Uterus (tissue), 4 donors: ENCODE results near the gene COMMD10. TPM values are rescaled to one million over a fixed set of nuclear protein-coding genes. Genes with fewer than 3 reads are reported as not detected.

Experiments
- DNase-seq, 2 donors: peaks; one replicate each; pipeline ENCODE4 v3.0.0-alpha.2; 2019 to 2020
- H3K27ac ChIP-seq, 2 donors: fragments of 200-600 bp; sonication (generic); 1 replicate in 1 of 2; 2 replicates in 1 of 2; pipeline ENCODE4 v1.5.1; 2016 to 2018
- H3K27me3 ChIP-seq, 2 donors: fragments of 200-600 bp; sonication (generic); one replicate each; pipeline ENCODE4 v1.5.1; 2018 to 2019; ENCODE audit warnings: control low read depth in 1 of 2
- H3K36me3 ChIP-seq, 2 donors: fragments of 200-600 bp; sonication (generic); one replicate each; pipeline ENCODE4 v1.5.1; 2019; ENCODE audit warnings: control low read depth in 1 of 2
- H3K4me1 ChIP-seq, 2 donors: fragments of 200-600 bp; sonication (generic); one replicate each; pipeline ENCODE4 v1.5.1; 2018 to 2019; ENCODE audit warnings: control low read depth in 1 of 2
- H3K4me3 ChIP-seq, 2 donors: fragments of 200-600 bp; sonication (generic); 1 replicate in 1 of 2; 2 replicates in 1 of 2; pipeline ENCODE4 v1.5.1; 2018 to 2019; ENCODE audit warnings: mild to moderate bottlenecking in 1 of 2
- H3K9me3 ChIP-seq, 2 donors: fragments of 200-600 bp; sonication (generic); one replicate each; pipeline ENCODE4 v1.5.1; 2019; ENCODE audit warnings: control low read depth in 1 of 2
- POLR2A ChIP-seq, 2 donors: fragments of 450-650 bp; IDR thresholded peaks; one replicate each; pipeline ENCODE4 v1.6.1; 2016; ENCODE audit warnings: antibody characterized with exemption in 2 of 2, mild to moderate bottlenecking in 1 of 2, moderate library complexity in 1 of 2
- intact Hi-C: fragments of 100-400 bp; cut with DNase I; formaldehyde crosslinking; loops from one replicate; pipeline ENCODE4 v1.15.1; 2023; ENCODE audit warnings: low total_unique reads
- total RNA-seq, 4 donors: library from RNA; depleted of rRNA in 3 of 4; stranded (reverse); fragments of >200 nt in 3 of 4; gene quantifications; one replicate each; pipeline versions ENCODE4 v1.1.0 to v1.2.4, GENCODE V29; 2014 to 2023
- TF ChIP-seq, protein P1 (sequence below), 4 experiments: fragments of 200-600 bp in 2 of 4; fragments of 450-650 bp in 2 of 4; sonication (generic) in 2 of 4; IDR thresholded peaks; one replicate each; pipeline ENCODE4 v1.5.1; 2016 to 2019; ENCODE audit warnings: antibody characterized with exemption in 4 of 4, mild to moderate bottlenecking in 2 of 4, moderate library complexity in 1 of 4
- donor health status: DM: yes; HTN: yes; CAD: no.

The COMMD10 gene
- total RNA-seq, 4 donors from 2014 or later: 37.3 to 82.6 (median 67.3) TPM

GRCh38 chr5:116229131-116229689, 144.4 kb downstream of the COMMD10 start:
- Histone ChIP-seq H3K4me3 (no peak overlapping the region), H3K4me1 (no peaks in the 10 kb centered on the region), H3K9me3 (no peaks in the 10 kb centered on the region), H3K36me3 (no peaks in the 10 kb centered on the region), H3K27ac (no peak overlapping the region), H3K27me3 (no peaks in the 10 kb centered on the region)
- no peak for DNase-seq
- intact Hi-C loops: no loop called here
- TF ChIP-seq POLR2A (IDR thresholded peaks at IDR 0.05): no peak
- TF ChIP-seq, protein P1, sequence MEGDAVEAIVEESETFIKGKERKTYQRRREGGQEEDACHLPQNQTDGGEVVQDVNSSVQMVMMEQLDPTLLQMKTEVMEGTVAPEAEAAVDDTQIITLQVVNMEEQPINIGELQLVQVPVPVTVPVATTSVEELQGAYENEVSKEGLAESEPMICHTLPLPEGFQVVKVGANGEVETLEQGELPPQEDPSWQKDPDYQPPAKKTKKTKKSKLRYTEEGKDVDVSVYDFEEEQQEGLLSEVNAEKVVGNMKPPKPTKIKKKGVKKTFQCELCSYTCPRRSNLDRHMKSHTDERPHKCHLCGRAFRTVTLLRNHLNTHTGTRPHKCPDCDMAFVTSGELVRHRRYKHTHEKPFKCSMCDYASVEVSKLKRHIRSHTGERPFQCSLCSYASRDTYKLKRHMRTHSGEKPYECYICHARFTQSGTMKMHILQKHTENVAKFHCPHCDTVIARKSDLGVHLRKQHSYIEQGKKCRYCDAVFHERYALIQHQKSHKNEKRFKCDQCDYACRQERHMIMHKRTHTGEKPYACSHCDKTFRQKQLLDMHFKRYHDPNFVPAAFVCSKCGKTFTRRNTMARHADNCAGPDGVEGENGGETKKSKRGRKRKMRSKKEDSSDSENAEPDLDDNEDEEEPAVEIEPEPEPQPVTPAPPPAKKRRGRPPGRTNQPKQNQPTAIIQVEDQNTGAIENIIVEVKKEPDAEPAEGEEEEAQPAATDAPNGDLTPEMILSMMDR (IDR thresholded peaks at IDR 0.05): no peak

DNA sequence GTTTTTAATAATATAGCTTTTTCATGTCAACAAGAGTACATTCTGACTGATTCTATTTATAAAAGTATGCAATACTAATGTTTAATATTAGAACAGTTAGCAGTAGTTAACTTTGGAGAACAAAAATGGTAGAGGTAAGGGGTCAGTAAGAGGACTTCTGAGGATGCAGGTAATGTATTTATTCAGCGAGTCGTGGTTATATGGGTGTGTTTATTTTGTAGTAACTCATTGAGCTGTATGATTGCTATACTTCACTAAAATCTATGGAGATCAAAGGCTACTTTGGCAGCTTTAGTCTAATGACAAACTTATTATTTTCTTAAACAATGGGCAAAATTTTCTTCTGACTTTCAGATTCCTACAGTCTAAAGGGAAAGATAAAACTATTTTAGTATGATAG, 146.5 kb downstream of the COMMD10 start:
- TF ChIP-seq POLR2A (IDR thresholded peaks at IDR 0.05): no peak
- TF ChIP-seq, protein P1 (IDR thresholded peaks at IDR 0.05): no peak
- Histone ChIP-seq H3K9me3 (no peaks in the 10 kb centered on the region), H3K27ac (no peak overlapping the region), H3K4me1 (no peaks in the 10 kb centered on the region), H3K27me3 (no peaks in the 10 kb centered on the region), H3K36me3 (no peaks in the 10 kb centered on the region), H3K4me3 (no peak overlapping the region)
- intact Hi-C loops: no loop called here
- no peak for DNase-seq

GRCh38 chr5:116234681-116235080, 149.9 kb downstream of the COMMD10 start:
- Histone ChIP-seq H3K4me1 (no peaks in the 10 kb centered on the region), H3K36me3 (no peaks in the 10 kb centered on the region), H3K27ac (no peak overlapping the region), H3K4me3 (no peak overlapping the region), H3K9me3 (no peaks in the 10 kb centered on the region), H3K27me3 (no peaks in the 10 kb centered on the region)
- TF ChIP-seq, protein P1 (IDR thresholded peaks at IDR 0.05): no peak
- TF ChIP-seq POLR2A (IDR thresholded peaks at IDR 0.05): no peak
- intact Hi-C loops: no loop called here
- no peak for DNase-seq

DNA sequence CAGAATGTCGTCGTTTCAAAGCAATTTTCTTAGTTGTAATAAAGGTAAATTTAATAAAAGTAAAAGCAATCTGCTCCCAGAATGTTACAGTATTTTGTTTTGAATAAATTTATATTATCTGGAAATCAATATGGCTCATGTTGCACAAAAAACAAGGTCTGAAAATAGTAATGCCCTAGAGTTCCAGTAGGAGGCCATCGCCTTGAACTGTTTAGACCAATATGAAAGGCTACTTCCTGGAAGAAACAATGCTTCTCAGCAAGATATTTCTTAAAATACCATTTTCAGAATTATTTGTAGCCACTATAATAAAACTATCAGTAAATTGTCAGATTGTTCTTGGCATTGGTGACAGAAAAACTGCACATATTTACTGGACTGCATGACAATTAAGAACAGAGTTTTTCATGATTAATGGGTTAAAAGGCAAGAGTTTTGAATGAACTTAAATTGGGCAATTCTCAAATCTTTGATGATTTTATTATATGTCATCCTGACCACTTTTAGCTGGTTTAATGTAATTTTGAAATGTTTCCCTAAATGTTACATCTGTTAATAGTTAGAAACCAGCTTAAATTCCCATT, 153.2 kb downstream of the COMMD10 start:
- no peaks in the 10 kb centered on the region for H3K36me3 ChIP-seq
- no peaks in the 10 kb centered on the region for H3K4me1 ChIP-seq
- no peaks in the 10 kb centered on the region for H3K9me3 ChIP-seq
- H3K27ac ChIP-seq: peak overlapping the region in 1 of 2 donors; percentile 4
- no peaks in the 10 kb centered on the region for H3K27me3 ChIP-seq
- DNase-seq: no peak
- TF ChIP-seq POLR2A (IDR thresholded peaks at IDR 0.05): no peak
- TF ChIP-seq, protein P1 (IDR thresholded peaks at IDR 0.05): peak in 2 of 4 experiments; percentile 14 to 28
- intact Hi-C loops: no loop called here
- no peak overlapping the region for H3K4me3 ChIP-seq

DNA sequence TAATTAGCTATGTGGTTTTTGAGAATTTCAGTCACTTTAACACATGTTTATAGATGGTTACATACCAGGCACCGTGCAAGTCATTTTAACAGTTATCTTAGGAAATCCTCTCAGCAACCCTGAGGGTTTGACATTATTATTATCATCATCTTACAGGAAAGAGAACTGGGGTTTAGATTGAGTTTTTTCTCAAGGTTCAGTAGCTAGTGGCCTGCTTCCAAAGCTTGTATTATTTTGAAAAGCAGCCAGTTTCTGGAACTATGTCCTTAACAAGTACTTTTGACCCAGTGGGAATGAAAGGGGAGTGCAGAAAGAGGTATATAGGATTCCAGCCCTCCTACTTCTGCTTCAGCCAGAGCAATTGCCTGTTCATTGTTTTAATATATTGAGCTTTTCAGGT, 157.5 kb downstream of the COMMD10 start:
- TF ChIP-seq, protein P1 (IDR thresholded peaks at IDR 0.05): no peak
- no peak for TF ChIP-seq POLR2A (IDR thresholded peaks at IDR 0.05)
- intact Hi-C loops: no loop called here
- no peak for DNase-seq
- Histone ChIP-seq H3K9me3 (peaks cover 0 to 6% of the 10 kb centered on the region in 2 donors), H3K36me3 (no peaks in the 10 kb centered on the region), H3K4me1 (no peaks in the 10 kb centered on the region), H3K27me3 (no peaks in the 10 kb centered on the region), H3K4me3 (no peak overlapping the region), H3K27ac (no peak overlapping the region)
